Pulmonary artery endothelial cell (primary cell): ENCODE measurements around the gene PPP1R15A. TPM values are rescaled to one million over a fixed set of nuclear protein-coding genes. Genes with fewer than 3 reads are reported as not detected.
"Not testable (repeated sequence)": the region's sequence is repeated elsewhere in the genome, so short reads cannot be mapped to it uniquely, and the experiment has no call there.

ENCODE experiments used
- DNase-seq: peaks from one replicate; pipeline ENCODE4 v3.0.0-alpha.2; 2011; ENCODE audit warnings: low read depth, low spot score
- total RNA-seq: library from RNA; depleted of rRNA; stranded (reverse); fragments of >200 nt; gene quantifications from 2 replicates; pipeline ENCODE4 v1.2.3, GENCODE V29; 2014

The PPP1R15A gene
- total RNA-seq, 1 donor from 2014 or later: 32.3 TPM

GRCh38 chr19:48914181-48914580 lies 42.0 kb downstream of the PPP1R15A start:
- DNase-seq: no peak

GRCh38 chr19:48915757-48916156 lies 43.5 kb downstream of the PPP1R15A start:
- DNase-seq: no peak

- DNase-seq: no peak
These were observed 45.9 kb downstream of the PPP1R15A start for GRCh38 chr19:48918071-48918470.

GRCh38 chr19:48918801-48919247 lies 46.6 kb downstream of the PPP1R15A start:
- DNase-seq: no peak

GRCh38 chr19:48919271-48919670 lies 47.0 kb downstream of the PPP1R15A start:
- DNase-seq: not testable (repeated sequence)

- no peak for DNase-seq
These were observed 48.7 kb downstream of the PPP1R15A start for GRCh38 chr19:48920949-48921348.

GRCh38 chr19:48921721-48922500 lies 49.7 kb downstream of the PPP1R15A start:
- DNase-seq: no peak

GRCh38 chr19:48922548-48923490 lies 50.6 kb downstream of the PPP1R15A start:
- no peak for DNase-seq

GRCh38 chr19:48925240-48925843 lies 53.1 kb downstream of the PPP1R15A start:
- DNase-seq: no peak

Other genes starting within 250 kb of the PPP1R15A start
- 0.85 and 2.2 TPM in 2 replicates for gene DBP, start 235.0 kb upstream of the PPP1R15A start, total RNA-seq
- 2.3 and 3.2 TPM in 2 replicates for gene CA11, start 226.2 kb upstream of the PPP1R15A start, total RNA-seq
- gene NTN5, start 199.4 kb upstream of the PPP1R15A start, total RNA-seq: 0.07 TPM in 1 of 2 replicates, not detected in the other
- gene FUT2, start 176.4 kb upstream of the PPP1R15A start, total RNA-seq: not detected in 2 replicates
- 0.14 and 0.20 TPM in 2 replicates for gene MAMSTR, start 152.7 kb upstream of the PPP1R15A start, total RNA-seq
- 70.1 and 71.7 TPM in 2 replicates for gene RASIP1, start 131.8 kb upstream of the PPP1R15A start, total RNA-seq
- 0.28 and 0.33 TPM in 2 replicates for gene IZUMO1, start 125.5 kb upstream of the PPP1R15A start, total RNA-seq
- 8.0 and 10.3 TPM in 2 replicates for gene FUT1, start 119.8 kb upstream of the PPP1R15A start, total RNA-seq
- gene FGF21, start 116.9 kb upstream of the PPP1R15A start, total RNA-seq: not detected in 2 replicates
- 49.7 and 53.2 TPM in 2 replicates for gene BCAT2, start 61.4 kb upstream of the PPP1R15A start, total RNA-seq
- 4.8 and 6.4 TPM in 2 replicates for gene HSD17B14, start 35.9 kb upstream of the PPP1R15A start, total RNA-seq
- gene PLEKHA4, start 3.8 kb upstream of the PPP1R15A start, total RNA-seq: 5.1 and 6.1 TPM in 2 replicates
- gene TULP2, start 26.3 kb downstream of the PPP1R15A start, total RNA-seq: 0.07 TPM in 1 of 2 replicates, not detected in the other
- 122 and 125 TPM in 2 replicates for gene NUCB1, start 27.9 kb downstream of the PPP1R15A start, total RNA-seq
- gene DHDH, start 61.3 kb downstream of the PPP1R15A start, total RNA-seq: not detected in 2 replicates
- 120 and 130 TPM in 2 replicates for gene BAX, start 82.5 kb downstream of the PPP1R15A start, total RNA-seq
- gene FTL, start 92.9 kb downstream of the PPP1R15A start, total RNA-seq: 963 and 1,316 TPM in 2 replicates
- gene GYS1, start 120.9 kb downstream of the PPP1R15A start, total RNA-seq: 30.3 and 31.4 TPM in 2 replicates
- gene RUVBL2, start 121.5 kb downstream of the PPP1R15A start, total RNA-seq: 376 and 391 TPM in 2 replicates
- gene LHB, start 144.7 kb downstream of the PPP1R15A start, total RNA-seq: 0.26 TPM in 1 of 2 replicates, not detected in the other
- gene CGB3, start 151.9 kb downstream of the PPP1R15A start, total RNA-seq: not detected in 2 replicates
- gene CGB2, start 159.5 kb downstream of the PPP1R15A start, total RNA-seq: not detected in 2 replicates
- not detected in 2 replicates for gene CGB1, start 164.5 kb downstream of the PPP1R15A start, total RNA-seq
- not detected in 2 replicates for gene CGB5, start 171.4 kb downstream of the PPP1R15A start, total RNA-seq
- not detected in 2 replicates for gene CGB8, start 176.7 kb downstream of the PPP1R15A start, total RNA-seq
- gene CGB7, start 185.3 kb downstream of the PPP1R15A start, total RNA-seq: 0.33 TPM in 1 of 2 replicates, not detected in the other
- gene NTF4, start 192.4 kb downstream of the PPP1R15A start, total RNA-seq: not detected in 2 replicates
- not detected in 2 replicates for gene KCNA7, start 200.3 kb downstream of the PPP1R15A start, total RNA-seq
- 199 and 280 TPM in 2 replicates for gene SNRNP70, start 213.0 kb downstream of the PPP1R15A start, total RNA-seq
- 1.4 and 2.3 TPM in 2 replicates for gene LIN7B, start 241.9 kb downstream of the PPP1R15A start, total RNA-seq
- gene C19orf73, start 246.7 kb downstream of the PPP1R15A start, total RNA-seq: 0.73 and 1.2 TPM in 2 replicates
- 0.95 and 3.0 TPM in 2 replicates for gene PPFIA3, start 247.1 kb downstream of the PPP1R15A start, total RNA-seq